Liver (tissue), 9 donors: ENCODE data around the gene MAPK1IP1L. TPM values are rescaled to one million over a fixed set of nuclear protein-coding genes. Genes with fewer than 3 reads are reported as not detected.

Experiments
- DNase-seq: peaks from one replicate; pipeline ENCODE4 v3.0.0-alpha.2; 2017; ENCODE audit warnings: low spot score
- H3K27ac ChIP-seq, 2 donors: one replicate each; pipeline ENCODE4 v1.7.0; 2013; ENCODE audit warnings: inconsistent platforms in 2 of 2, low read length in 2 of 2, control low read depth in 1 of 2, low read depth in 1 of 2, mild to moderate bottlenecking in 1 of 2
- H3K27me3 ChIP-seq, 4 donors: one replicate each; pipeline versions ENCODE4 v1.6.1 to v1.7.0; 2013; ENCODE audit warnings: low read length in 3 of 4, inconsistent platforms in 1 of 4, mild to moderate bottlenecking in 1 of 4, moderate library complexity in 1 of 4; ENCODE audit not compliant: control insufficient read depth in 4 of 4, insufficient read depth in 4 of 4
- H3K36me3 ChIP-seq, 4 donors: one replicate each; pipeline versions ENCODE4 v1.6.1 to v1.7.0; 2013; ENCODE audit warnings: low read length in 3 of 4, mild to moderate bottlenecking in 3 of 4, low read depth in 1 of 4, moderate library complexity in 1 of 4; ENCODE audit not compliant: control insufficient read depth in 4 of 4, insufficient read depth in 3 of 4
- H3K4me1 ChIP-seq, 4 donors: one replicate each; pipeline versions ENCODE4 v1.6.1 to v1.7.0; 2013; ENCODE audit warnings: low read length in 3 of 4, mild to moderate bottlenecking in 3 of 4, moderate library complexity in 1 of 4; ENCODE audit not compliant: control insufficient read depth in 4 of 4, insufficient read depth in 4 of 4
- H3K4me3 ChIP-seq, 3 donors: one replicate each; pipeline versions ENCODE4 v1.6.1 to v1.7.0; 2013; ENCODE audit warnings: low read length in 3 of 3, control low read depth in 1 of 3, low read depth in 1 of 3, mild to moderate bottlenecking in 1 of 3
- H3K9ac ChIP-seq, 2 donors: one replicate each; pipeline ENCODE4 v1.7.0; 2013; ENCODE audit warnings: low read length in 2 of 2, mild to moderate bottlenecking in 2 of 2, moderate library complexity in 2 of 2, control low read depth in 1 of 2, low read depth in 1 of 2
- H3K9me3 ChIP-seq, 4 donors: one replicate each; pipeline versions ENCODE4 v1.6.1 to v1.7.0; 2013; ENCODE audit warnings: low read length in 3 of 4; ENCODE audit not compliant: control insufficient read depth in 4 of 4
- FOXA2 ChIP-seq: IDR thresholded peaks from 2 replicates; pipeline ENCODE4 v1.6.1; 2016; ENCODE audit warnings: antibody characterized with exemption
- GABPA ChIP-seq, 2 donors: IDR thresholded peaks in 1 of 2; conservative IDR thresholded peaks in 1 of 2; 2 replicates each; pipeline ENCODE4 v1.6.1; 2016; ENCODE audit warnings: antibody characterized with exemption in 2 of 2, mild to moderate bottlenecking in 1 of 2, moderate library complexity in 1 of 2
- HNF4A ChIP-seq, 2 donors: conservative IDR thresholded peaks; 2 replicates each; pipeline ENCODE4 v1.6.1; 2016; ENCODE audit warnings: antibody characterized with exemption in 2 of 2, mild to moderate bottlenecking in 2 of 2
- HNF4G ChIP-seq: IDR thresholded peaks from 2 replicates; pipeline ENCODE4 v1.6.1; 2016; ENCODE audit warnings: antibody characterized with exemption
- JUND ChIP-seq, 2 donors: IDR thresholded peaks; 2 replicates each; pipeline ENCODE4 v1.6.1; 2016; ENCODE audit warnings: antibody characterized with exemption in 2 of 2
- REST ChIP-seq: IDR thresholded peaks from 2 replicates; pipeline ENCODE4 v1.6.1; 2016; ENCODE audit warnings: antibody characterized with exemption, mild to moderate bottlenecking
- RXRA ChIP-seq, 2 donors: IDR thresholded peaks; 2 replicates each; pipeline ENCODE4 v1.6.1; 2017 to 2018; ENCODE audit warnings: antibody characterized with exemption in 2 of 2, mild to moderate bottlenecking in 1 of 2
- SP1 ChIP-seq: IDR thresholded peaks from 2 replicates; pipeline ENCODE4 v1.6.1; 2018; ENCODE audit warnings: antibody characterized with exemption, mild to moderate bottlenecking
- YY1 ChIP-seq: IDR thresholded peaks from 2 replicates; pipeline ENCODE4 v1.6.1; 2016; ENCODE audit warnings: antibody characterized with exemption, mild to moderate bottlenecking
- WGBS: extraction: QIAGEN DNeasy Blood & Tissue Kit; methylation state at CpG from one replicate; pipeline ENCODE4 v1.1.7; 2013; 5-methylcytosine and 5-hydroxymethylcytosine counted together
- polyA plus RNA-seq, 2 donors: library from polyadenylated mRNA; stranded (reverse) in 1 of 2; unstranded in 1 of 2; fragments of 200-250 nt in 1 of 2; fragments of >200 nt in 1 of 2; fragmentation: Nextera tagmentation in 1 of 2; extraction: Ambion mirVana in 1 of 2; gene quantifications; one replicate each; pipeline versions ENCODE4 v1.2.1 to v1.2.3, GENCODE V29; 2013 to 2015
- total RNA-seq, 2 donors: library from RNA; depleted of rRNA; stranded (reverse); fragments of >200 nt; gene quantifications; one replicate each; pipeline ENCODE4 v1.2.3, GENCODE V29; 2014
- TF ChIP-seq, protein P1 (sequence below): fragments of 150-350 bp; IDR thresholded peaks from 2 replicates; pipeline ENCODE4 v1.5.1; 2017; ENCODE audit warnings: improper control_type of control experiment, low read depth, low read length; ENCODE audit not compliant: missing input control
- donor health status: healthy.
- donor health status: healthy.
- donor health status: healthy.
- donor health status: healthy.
- donor health status: healthy.

Gene MAPK1IP1L
- total and polyA plus RNA-seq, 4 donors = 11.8 to 25.2 (median 17.7) TPM

DNA sequence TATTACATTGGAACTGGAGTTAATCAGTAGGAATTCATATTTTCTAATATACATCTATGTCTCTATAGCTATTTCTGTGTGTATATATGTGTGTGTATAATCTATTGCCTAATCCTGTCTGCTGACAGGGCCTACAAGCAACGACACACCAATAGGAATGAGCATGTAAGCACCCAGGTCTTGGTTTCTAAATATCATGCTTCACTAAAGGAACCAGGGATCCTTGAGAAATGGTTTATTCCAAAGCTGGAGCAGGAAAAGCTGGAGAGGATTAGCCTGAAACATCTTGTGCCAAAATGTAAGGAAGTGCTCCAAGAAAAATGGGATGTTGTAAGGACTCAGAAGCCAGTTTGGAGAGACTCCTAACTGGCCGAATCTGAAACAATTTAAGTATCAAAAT is 48.3 kb downstream of the MAPK1IP1L start (continued):
- TF ChIP-seq HNF4G = no peak
- no peak for TF ChIP-seq JUND (IDR thresholded peaks at IDR 0.05)
- TF ChIP-seq, protein P1, sequence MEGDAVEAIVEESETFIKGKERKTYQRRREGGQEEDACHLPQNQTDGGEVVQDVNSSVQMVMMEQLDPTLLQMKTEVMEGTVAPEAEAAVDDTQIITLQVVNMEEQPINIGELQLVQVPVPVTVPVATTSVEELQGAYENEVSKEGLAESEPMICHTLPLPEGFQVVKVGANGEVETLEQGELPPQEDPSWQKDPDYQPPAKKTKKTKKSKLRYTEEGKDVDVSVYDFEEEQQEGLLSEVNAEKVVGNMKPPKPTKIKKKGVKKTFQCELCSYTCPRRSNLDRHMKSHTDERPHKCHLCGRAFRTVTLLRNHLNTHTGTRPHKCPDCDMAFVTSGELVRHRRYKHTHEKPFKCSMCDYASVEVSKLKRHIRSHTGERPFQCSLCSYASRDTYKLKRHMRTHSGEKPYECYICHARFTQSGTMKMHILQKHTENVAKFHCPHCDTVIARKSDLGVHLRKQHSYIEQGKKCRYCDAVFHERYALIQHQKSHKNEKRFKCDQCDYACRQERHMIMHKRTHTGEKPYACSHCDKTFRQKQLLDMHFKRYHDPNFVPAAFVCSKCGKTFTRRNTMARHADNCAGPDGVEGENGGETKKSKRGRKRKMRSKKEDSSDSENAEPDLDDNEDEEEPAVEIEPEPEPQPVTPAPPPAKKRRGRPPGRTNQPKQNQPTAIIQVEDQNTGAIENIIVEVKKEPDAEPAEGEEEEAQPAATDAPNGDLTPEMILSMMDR = no peak
- TF ChIP-seq GABPA (IDR thresholded peaks at IDR 0.05 in 1 of 2, conservative IDR thresholded peaks at IDR 0.05 in 1 of 2) = no peak
- TF ChIP-seq SP1 = no peak
- TF ChIP-seq FOXA2 = no peak
- TF ChIP-seq YY1 = no peak

- 94% methylated on average over 5 of the region's 5 CpGs for WGBS
- H3K4me1 ChIP-seq = peaks cover 2 to 12% (median 4%) of the 10 kb centered on the region in 4 donors
- DNase-seq = no peak
These were observed 50.3 kb downstream of the MAPK1IP1L start for GRCh38 chr14:55101698-55102097.

GRCh38 chr14:55102141-55102621 is 50.7 kb downstream of the MAPK1IP1L start:
- Histone ChIP-seq H3K9me3 (no peaks in the 10 kb centered on the region), H3K27me3 (no peaks in the 10 kb centered on the region), H3K27ac (peak overlapping the region; percentile 59 to 62), H3K9ac (no peak overlapping the region), H3K36me3 (no peaks in the 10 kb centered on the region), H3K4me3 (no peak overlapping the region), H3K4me1 (peaks cover 2 to 12% (median 4%) of the 10 kb centered on the region in 4 donors)
- 14% methylated on average over 7 of the region's 7 CpGs for WGBS
- no peak for DNase-seq
- TF ChIP-seq RXRA (IDR thresholded peaks at IDR 0.05) (peak in 1 of 2 donors; percentile 14), SP1 (peak; percentile 52), HNF4G (no peak), REST (peak; percentile 16)

More at GRCh38 chr14:55101698-55102097, 50.3 kb downstream of the MAPK1IP1L start:
- Histone ChIP-seq H3K27me3 (no peaks in the 10 kb centered on the region), H3K27ac (no peak overlapping the region), H3K36me3 (no peaks in the 10 kb centered on the region), H3K9me3 (no peaks in the 10 kb centered on the region), H3K4me3 (no peak overlapping the region), H3K9ac (no peak overlapping the region)
- TF ChIP-seq, protein P1 = peak; percentile 6
- no peak for TF ChIP-seq HNF4A (conservative IDR thresholded peaks at IDR 0.05)
